ENCODE measurements around the gene NOLC1. TPM values are rescaled to one million over a fixed set of nuclear protein-coding genes. Genes with fewer than 3 reads are reported as not detected.

Gene NOLC1
- total and polyA plus RNA-seq, 2 of the 4 experiments (the other 2 are of a cell fraction), result 43.2 to 55.3 TPM

DNA sequence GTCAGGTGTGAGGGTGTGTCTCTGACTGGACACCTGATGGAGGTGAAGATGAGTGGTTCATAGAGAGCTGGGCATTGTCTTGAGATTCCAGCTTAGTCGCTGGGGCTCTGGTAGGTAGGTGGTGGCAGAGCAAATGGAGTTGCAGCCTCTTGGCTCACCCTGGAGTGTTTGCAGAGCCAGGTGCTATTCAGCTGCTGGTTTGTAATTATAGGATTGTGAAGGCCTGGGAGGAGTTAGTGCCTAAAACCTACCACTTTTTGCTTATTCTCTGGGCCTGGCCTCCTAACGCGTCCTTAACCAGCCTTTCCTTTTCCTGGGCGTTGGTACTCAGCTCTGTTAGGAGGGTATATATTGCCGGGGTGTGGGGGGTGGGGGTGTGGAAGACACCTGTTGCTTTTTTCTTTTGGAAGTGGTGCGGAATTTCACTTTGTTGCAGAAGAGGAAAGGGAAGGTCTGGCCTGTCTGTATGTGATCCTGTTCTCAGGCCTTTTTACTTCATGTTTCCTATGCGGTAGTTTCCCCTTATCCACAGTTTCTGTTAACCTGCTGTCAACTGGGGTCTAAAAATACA, 16.1 kb upstream of the NOLC1 start:
- H3K4me1 ChIP-seq (ENCODE audit: control insufficient read depth, insufficient read depth, low read length), result peaks cover 9% of the 10 kb centered on the region; the same call in 1 of the 2 replicates
- no peak overlapping the region for H2AK9ac ChIP-seq (replicated peaks; ENCODE audit: low read depth, low read length, poor library complexity)
- no peak overlapping the region for H2BK15ac ChIP-seq (ENCODE audit: low read depth, low read length)
- WGBS, 2 experiments (ENCODE audit: extremely low coverage in 2 of 2, insufficient read length in 1 of 2), result no CpG with 5 or more reads among the region's 7 CpGs
- dilution Hi-C loops (cut with HindIII; ENCODE audit: low sequenced_read_pairs, unreplicated experiment) (no loop called here), in situ Hi-C loops (cut with MboI; ENCODE audit: low sequenced_read_pairs) (no loop called here), intact Hi-C loops (cut with micrococcal nuclease) (no loop called here)
- no peak overlapping the region for H3K9ac ChIP-seq (ENCODE audit: low read depth, low read length)
- H3K36me3 ChIP-seq (ENCODE audit: control insufficient read depth, insufficient read depth, low read length), result peaks cover 35% of the 10 kb centered on the region
- no peak overlapping the region for H3K18ac ChIP-seq (ENCODE audit: low read depth, low read length)
- H3K23ac ChIP-seq (ENCODE audit: low read depth, low read length), result 0 out of 2 replicates have a peak overlapping the region, but pooled peaks have one; percentile 68
- DNase-seq, result no peak
- peaks cover 8 to 72% of the 10 kb centered on the region in 2 experiments; a peak in 3 of 4 replicates for H3K79me1 ChIP-seq (ENCODE audit: low read depth in 1 of 2, low read length in 2 of 2)
- no peak for ATAC-seq (ENCODE audit: low read depth)
- H3K27ac ChIP-seq (ENCODE audit: insufficient read depth, low read length), result no peak overlapping the region
- CTCF ChIA-PET, result no interaction called here
- no peak overlapping the region for H4K8ac ChIP-seq (ENCODE audit: low read depth in 2 of 2, low read length in 2 of 2)
- no peak overlapping the region for H4K91ac ChIP-seq (ENCODE audit: insufficient read depth, low read depth, low read length)
- H3K9me3 ChIP-seq (ENCODE audit: control insufficient read depth, insufficient read depth, low read length), result no peaks in the 10 kb centered on the region
- no peak overlapping the region for H3K56ac ChIP-seq (ENCODE audit: extremely low read depth, insufficient read depth, low read length)
- no peak overlapping the region for H4K5ac ChIP-seq (ENCODE audit: low read depth, low read length)
- TF ChIP-seq, protein P1, sequence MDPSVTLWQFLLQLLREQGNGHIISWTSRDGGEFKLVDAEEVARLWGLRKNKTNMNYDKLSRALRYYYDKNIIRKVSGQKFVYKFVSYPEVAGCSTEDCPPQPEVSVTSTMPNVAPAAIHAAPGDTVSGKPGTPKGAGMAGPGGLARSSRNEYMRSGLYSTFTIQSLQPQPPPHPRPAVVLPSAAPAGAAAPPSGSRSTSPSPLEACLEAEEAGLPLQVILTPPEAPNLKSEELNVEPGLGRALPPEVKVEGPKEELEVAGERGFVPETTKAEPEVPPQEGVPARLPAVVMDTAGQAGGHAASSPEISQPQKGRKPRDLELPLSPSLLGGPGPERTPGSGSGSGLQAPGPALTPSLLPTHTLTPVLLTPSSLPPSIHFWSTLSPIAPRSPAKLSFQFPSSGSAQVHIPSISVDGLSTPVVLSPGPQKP (IDR thresholded peaks at IDR 0.05; ENCODE audit: borderline replicate concordance, low read depth, low read length), result no peak
- no peak for TF ChIP-seq SMC3 (IDR thresholded peaks at IDR 0.05; ENCODE audit: low read depth, low read length)
- TF ChIP-seq BHLHE40 (IDR thresholded peaks at IDR 0.05; ENCODE audit: low read depth, low read length), result no peak
- TF ChIP-seq POLR2A (IDR thresholded peaks at IDR 0.05; ENCODE audit: low read depth, low read length), result no peak
- TF ChIP-seq RCOR1 (IDR thresholded peaks at IDR 0.05; ENCODE audit: insufficient replicate concordance, low read length), result no peak
- TF ChIP-seq, protein P2, sequence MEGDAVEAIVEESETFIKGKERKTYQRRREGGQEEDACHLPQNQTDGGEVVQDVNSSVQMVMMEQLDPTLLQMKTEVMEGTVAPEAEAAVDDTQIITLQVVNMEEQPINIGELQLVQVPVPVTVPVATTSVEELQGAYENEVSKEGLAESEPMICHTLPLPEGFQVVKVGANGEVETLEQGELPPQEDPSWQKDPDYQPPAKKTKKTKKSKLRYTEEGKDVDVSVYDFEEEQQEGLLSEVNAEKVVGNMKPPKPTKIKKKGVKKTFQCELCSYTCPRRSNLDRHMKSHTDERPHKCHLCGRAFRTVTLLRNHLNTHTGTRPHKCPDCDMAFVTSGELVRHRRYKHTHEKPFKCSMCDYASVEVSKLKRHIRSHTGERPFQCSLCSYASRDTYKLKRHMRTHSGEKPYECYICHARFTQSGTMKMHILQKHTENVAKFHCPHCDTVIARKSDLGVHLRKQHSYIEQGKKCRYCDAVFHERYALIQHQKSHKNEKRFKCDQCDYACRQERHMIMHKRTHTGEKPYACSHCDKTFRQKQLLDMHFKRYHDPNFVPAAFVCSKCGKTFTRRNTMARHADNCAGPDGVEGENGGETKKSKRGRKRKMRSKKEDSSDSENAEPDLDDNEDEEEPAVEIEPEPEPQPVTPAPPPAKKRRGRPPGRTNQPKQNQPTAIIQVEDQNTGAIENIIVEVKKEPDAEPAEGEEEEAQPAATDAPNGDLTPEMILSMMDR (conservative IDR thresholded peaks at IDR 0.05; ENCODE audit: low read depth, low read length), result no peak
- TF ChIP-seq MAFK (IDR thresholded peaks at IDR 0.05; ENCODE audit: low read depth, low read length), result no peak
- BruUV-seq (replicated peaks), result no TSS peak
- H2BK20ac ChIP-seq (ENCODE audit: low read depth, low read length), result no peak overlapping the region
- H3K27me3 ChIP-seq (ENCODE audit: control insufficient read depth, insufficient read depth, low read length), result no peaks in the 10 kb centered on the region
- no peak overlapping the region for H3K4ac ChIP-seq (ENCODE audit: low read depth, low read length)
- H2BK120ac ChIP-seq (ENCODE audit: low read depth, low read length), result no peak overlapping the region
- POLR2A ChIA-PET (ENCODE audit: unreplicated experiment), result no interaction called here
- H2BK5ac ChIP-seq (ENCODE audit: low read depth, low read length, poor library complexity, severe bottlenecking), result no peak overlapping the region
- H2AK5ac ChIP-seq (ENCODE audit: low read depth, low read length), result no peak overlapping the region
- H4K20me1 ChIP-seq (ENCODE audit: insufficient read depth, low read length), result peaks cover 77% of the 10 kb centered on the region
- H3K14ac ChIP-seq (replicated peaks; ENCODE audit: low read depth, low read length), result no peak overlapping the region
- H3K4me3 ChIP-seq (ENCODE audit: insufficient read depth, low read depth, low read length), result no peak overlapping the region
- H3K4me2 ChIP-seq (ENCODE audit: low read depth, low read length), result no peak overlapping the region
- peaks cover 34% of the 10 kb centered on the region for H3K9me1 ChIP-seq (ENCODE audit: insufficient read depth, low read length)
- H2AFZ ChIP-seq (replicated peaks; ENCODE audit: low read length, poor library complexity), result no peak overlapping the region

Measured in IMR-90 (cell line).